ENCODE results near the gene RAB8B. TPM values are rescaled to one million over a fixed set of nuclear protein-coding genes. Genes with fewer than 3 reads are reported as not detected.
A peak's percentile ranks its signal among the peaks of the same experiment; 100 is the strongest.

Gene RAB8B
- total and polyA plus RNA-seq, 10 of the 15 experiments (the other 5 are each of a cell fraction or from before 2014, with no cell fraction given) = 17.8 to 104 (median 65.1) TPM

DNA sequence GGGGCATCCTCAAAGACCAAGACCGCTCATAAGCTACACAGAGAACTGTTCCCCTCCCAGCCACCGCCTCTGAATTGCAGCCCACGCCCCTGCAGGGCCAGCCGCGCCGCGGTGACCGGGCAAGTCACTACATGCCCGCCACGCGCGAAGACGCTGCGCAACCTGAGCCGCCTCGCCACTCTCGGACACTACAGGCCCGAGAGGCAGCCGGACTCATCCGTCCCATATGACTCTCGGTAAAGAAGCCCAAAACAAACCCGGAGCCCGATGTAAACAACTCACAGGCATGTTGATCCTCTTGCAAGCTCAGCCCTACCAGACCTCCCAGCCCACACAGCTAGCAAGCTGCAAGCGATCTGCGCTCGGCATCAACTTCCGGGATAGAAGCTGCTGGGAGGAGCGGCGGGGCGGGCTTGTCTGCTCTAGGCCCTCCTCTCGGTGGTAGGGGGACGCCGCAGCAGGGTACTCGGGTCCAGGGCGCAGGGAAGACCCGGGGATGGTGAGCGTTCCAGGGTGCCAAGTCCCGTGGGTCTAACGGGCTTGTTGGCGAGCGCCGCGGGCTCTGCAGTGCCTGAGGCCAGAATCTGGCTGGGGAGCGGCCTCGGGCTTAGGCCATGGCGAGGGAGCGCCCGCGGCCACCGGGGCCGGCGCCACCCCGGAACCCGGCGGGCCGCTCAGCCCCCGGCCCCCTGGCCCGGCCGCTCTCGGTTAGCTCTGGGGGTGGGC is 32.1 kb upstream of the RAB8B start, which contains the start of gene RPS27L (continued):
- TF ChIP-seq, protein P1, sequence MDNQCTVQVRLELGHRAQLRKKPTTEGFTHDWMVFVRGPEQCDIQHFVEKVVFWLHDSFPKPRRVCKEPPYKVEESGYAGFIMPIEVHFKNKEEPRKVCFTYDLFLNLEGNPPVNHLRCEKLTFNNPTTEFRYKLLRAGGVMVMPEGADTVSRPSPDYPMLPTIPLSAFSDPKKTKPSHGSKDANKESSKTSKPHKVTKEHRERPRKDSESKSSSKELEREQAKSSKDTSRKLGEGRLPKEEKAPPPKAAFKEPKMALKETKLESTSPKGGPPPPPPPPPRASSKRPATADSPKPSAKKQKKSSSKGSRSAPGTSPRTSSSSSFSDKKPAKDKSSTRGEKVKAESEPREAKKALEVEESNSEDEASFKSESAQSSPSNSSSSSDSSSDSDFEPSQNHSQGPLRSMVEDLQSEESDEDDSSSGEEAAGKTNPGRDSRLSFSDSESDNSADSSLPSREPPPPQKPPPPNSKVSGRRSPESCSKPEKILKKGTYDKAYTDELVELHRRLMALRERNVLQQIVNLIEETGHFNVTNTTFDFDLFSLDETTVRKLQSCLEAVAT (IDR thresholded peaks at IDR 0.05) = peak; percentile 80; the same call in 1 of the 2 replicates
- no peak for TF ChIP-seq CBX3 (IDR thresholded peaks at IDR 0.05; ENCODE audit: borderline replicate concordance, low read depth)
- peak; percentile 95 for TF ChIP-seq NBN (IDR thresholded peaks at IDR 0.05)
- TF ChIP-seq, protein P2, sequence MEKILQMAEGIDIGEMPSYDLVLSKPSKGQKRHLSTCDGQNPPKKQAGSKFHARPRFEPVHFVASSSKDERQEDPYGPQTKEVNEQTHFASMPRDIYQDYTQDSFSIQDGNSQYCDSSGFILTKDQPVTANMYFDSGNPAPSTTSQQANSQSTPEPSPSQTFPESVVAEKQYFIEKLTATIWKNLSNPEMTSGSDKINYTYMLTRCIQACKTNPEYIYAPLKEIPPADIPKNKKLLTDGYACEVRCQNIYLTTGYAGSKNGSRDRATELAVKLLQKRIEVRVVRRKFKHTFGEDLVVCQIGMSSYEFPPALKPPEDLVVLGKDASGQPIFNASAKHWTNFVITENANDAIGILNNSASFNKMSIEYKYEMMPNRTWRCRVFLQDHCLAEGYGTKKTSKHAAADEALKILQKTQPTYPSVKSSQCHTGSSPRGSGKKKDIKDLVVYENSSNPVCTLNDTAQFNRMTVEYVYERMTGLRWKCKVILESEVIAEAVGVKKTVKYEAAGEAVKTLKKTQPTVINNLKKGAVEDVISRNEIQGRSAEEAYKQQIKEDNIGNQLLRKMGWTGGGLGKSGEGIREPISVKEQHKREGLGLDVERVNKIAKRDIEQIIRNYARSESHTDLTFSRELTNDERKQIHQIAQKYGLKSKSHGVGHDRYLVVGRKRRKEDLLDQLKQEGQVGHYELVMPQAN (conservative IDR thresholded peaks at IDR 0.05) = peak; percentile 90
- peak; percentile 71 for TF ChIP-seq GABPA (IDR thresholded peaks at IDR 0.05; ENCODE audit: low read depth)
- TF ChIP-seq ZBTB40 (IDR thresholded peaks at IDR 0.05; ENCODE audit: borderline replicate concordance) = peak; percentile 63; the same call in 1 of the 2 replicates
- 0 out of 2 replicates have a peak, but pooled peaks have one; percentile 9 for TF ChIP-seq ZNF24 (IDR thresholded peaks at IDR 0.05)
- TF ChIP-seq CBFB (IDR thresholded peaks at IDR 0.05; ENCODE audit: low read depth) = peak; percentile 85
- TF ChIP-seq ASH2L (IDR thresholded peaks at IDR 0.05; ENCODE audit: borderline replicate concordance, low read depth) = peak; percentile 90; the same call in 1 of the 2 replicates
- peak; percentile 73 for TF ChIP-seq KLF5 (IDR thresholded peaks at IDR 0.05; ENCODE audit: partially characterized antibody)
- TF ChIP-seq SMAD1 (IDR thresholded peaks at IDR 0.05; ENCODE audit: low read depth, partially characterized antibody) = peak; percentile 89
- TF ChIP-seq IRF3 (IDR thresholded peaks at IDR 0.05) = 0 out of 2 replicates have a peak, but pooled peaks have one; percentile 24
- peak; percentile 8; the same call in 1 of the 2 replicates for TF ChIP-seq EED (IDR thresholded peaks at IDR 0.05; ENCODE audit: low read depth)
- TF ChIP-seq SIN3A (IDR thresholded peaks at IDR 0.05; ENCODE audit: low read depth, low read length) = peak; percentile 85
- TF ChIP-seq NRF1 (conservative IDR thresholded peaks at IDR 0.05; ENCODE audit: low read depth, low read length) = no peak
- TF ChIP-seq BRCA1 (IDR thresholded peaks at IDR 0.05; ENCODE audit: low read depth, low read length) = no peak
- TF ChIP-seq ZBED1 (IDR thresholded peaks at IDR 0.05; ENCODE audit: borderline replicate concordance) = 0 out of 2 replicates have a peak, but pooled peaks have one; percentile 47
- TF ChIP-seq ZNF207 (IDR thresholded peaks at IDR 0.05; ENCODE audit: borderline replicate concordance) = 0 out of 2 replicates have a peak, but pooled peaks have one; percentile 13
- peak; percentile 44; the same call in 1 of the 2 replicates for TF ChIP-seq HCFC1 (IDR thresholded peaks at IDR 0.05; ENCODE audit: low read length)
- TF ChIP-seq POLR2AphosphoS2 (IDR thresholded peaks at IDR 0.05; ENCODE audit: low read depth, low read length) = peak; percentile 96
- peak; percentile 71 for TF ChIP-seq IKZF1 (conservative IDR thresholded peaks at IDR 0.05)
- TF ChIP-seq EP300 (IDR thresholded peaks at IDR 0.05; ENCODE audit: borderline replicate concordance in 1 of 2, control insufficient read depth in 1 of 2, low read depth in 2 of 2, low read length in 2 of 2) = peak; percentile 39 to 56; a peak in 2 of 4 replicates

All from GM12878 (cell line).